OCI-LY7 (cell line): ENCODE measurements around the gene ING2. TPM values are rescaled to one million over a fixed set of nuclear protein-coding genes. Genes with fewer than 3 reads are reported as not detected.

ENCODE experiments used
- BruUV-seq: library from RNA; stranded (reverse); fragments of 400-500 nt; replicated peaks from 2 replicates; lab custom pipeline; 2021; lab: Mats Ljungman, UMichigan
- CTCF ChIA-PET: fragments of 300-600 bp; sonication (Branson Sonifier 250); formaldehyde crosslinking; loops from one replicate; lab custom pipeline; 2022; ENCODE audit warnings: antibody characterized with exemption; ENCODE audit not compliant: unreplicated experiment; lab: Charles Lee
- POLR2A ChIA-PET: fragments of 300-600 bp; sonication (Branson Sonifier 250); formaldehyde crosslinking; loops from one replicate; lab custom pipeline; 2022; ENCODE audit warnings: antibody characterized with exemption; lab: Charles Lee
- DNase-seq: peaks from one replicate; pipeline ENCODE4 v3.0.0-alpha.2; 2015; ENCODE audit warnings: low spot score
- H2AFZ ChIP-seq: fragments of 200-600 bp; sonication (generic), shearing (Covaris generic); 2 replicates; pipeline ENCODE4 v1.6.1; 2014; ENCODE audit warnings: mild to moderate bottlenecking, antibody characterized with exemption, low read length, moderate library complexity
- H3K27ac ChIP-seq: fragments of 200-600 bp; sonication (generic); 2 replicates; pipeline ENCODE4 v1.5.1; 2014; ENCODE audit warnings: mixed run types, low read depth, mild to moderate bottlenecking, moderate library complexity, low read length, inconsistent platforms; ENCODE audit not compliant: poor library complexity, severe bottlenecking
- H3K36me3 ChIP-seq: fragments of 200-600 bp; sonication (generic); 2 replicates; pipeline ENCODE4 v1.6.1; 2014; ENCODE audit warnings: mild to moderate bottlenecking, antibody characterized with exemption, low read length, moderate library complexity, mixed read lengths; ENCODE audit not compliant: insufficient read depth
- H3K4me1 ChIP-seq: fragments of 200-600 bp; sonication (generic); 2 replicates; pipeline ENCODE4 v1.5.1; 2014; ENCODE audit warnings: mild to moderate bottlenecking, low read length; ENCODE audit not compliant: insufficient read depth, poor library complexity, severe bottlenecking
- H3K4me2 ChIP-seq: fragments of 200-600 bp; sonication (generic); 2 replicates; pipeline ENCODE4 v1.6.1; 2014; ENCODE audit warnings: mild to moderate bottlenecking, low read length
- H3K4me3 ChIP-seq: fragments of 200-600 bp; sonication (generic); 2 replicates; pipeline ENCODE4 v1.5.1; 2014; ENCODE audit warnings: mild to moderate bottlenecking, low read depth, low read length; ENCODE audit not compliant: poor library complexity, severe bottlenecking
- H3K79me2 ChIP-seq: fragments of 200-600 bp; sonication (generic); 2 replicates; pipeline ENCODE4 v1.6.1; 2016; ENCODE audit warnings: low read depth, mild to moderate bottlenecking, low read length, moderate library complexity, mixed read lengths; ENCODE audit not compliant: insufficient read depth
- H3K9me2 ChIP-seq: fragments of 200-600 bp; sonication (generic); 2 replicates; pipeline ENCODE4 v1.6.1; 2016; ENCODE audit warnings: mild to moderate bottlenecking, low read length, mixed read lengths; ENCODE audit not compliant: insufficient read depth
- H3K9me3 ChIP-seq: fragments of 200-600 bp; sonication (generic); 2 replicates; pipeline ENCODE4 v1.6.1; 2014; ENCODE audit warnings: mild to moderate bottlenecking, mixed run types, low read length, mixed read lengths
- H4K20me1 ChIP-seq: fragments of 200-600 bp; sonication (generic); 2 replicates; pipeline ENCODE4 v1.6.1; 2014; ENCODE audit warnings: mild to moderate bottlenecking, antibody characterized with exemption, low read length, moderate library complexity, mixed read lengths; ENCODE audit not compliant: insufficient read depth
- EZH2phosphoT487 ChIP-seq: fragments of 200-600 bp; sonication (generic); IDR thresholded peaks from 2 replicates; pipeline ENCODE4 v1.6.1; 2018; ENCODE audit warnings: low read depth, borderline replicate concordance, mild to moderate bottlenecking, mixed run types, antibody characterized with exemption, low read length, moderate library complexity, mixed read lengths
- intact Hi-C: fragments of 100-400 bp; cut with micrococcal nuclease; formaldehyde crosslinking; loops from one replicate; pipeline ENCODE4 v1.10.0; 2022; ENCODE audit not compliant: unreplicated experiment
- total RNA-seq, 2 experiments: library from RNA; depleted of rRNA in 1 of 2; stranded (reverse); fragments of >200 nt in 1 of 2; shearing (Covaris generic) in 1 of 2; gene quantifications; 2 replicates each; pipeline ENCODE4 v1.2.3, GENCODE V29; 2014 to 2022
- TF ChIP-seq, protein P1 (sequence below): fragments of 200-600 bp; sonication (generic); conservative IDR thresholded peaks from 2 replicates; pipeline ENCODE4 v1.5.1; 2014; ENCODE audit warnings: mild to moderate bottlenecking, antibody characterized with exemption, low read length, moderate library complexity, mixed read lengths

The ING2 gene
- total RNA-seq, 2 experiments from 2014 or later: 23.3 to 26.0 TPM

DNA sequence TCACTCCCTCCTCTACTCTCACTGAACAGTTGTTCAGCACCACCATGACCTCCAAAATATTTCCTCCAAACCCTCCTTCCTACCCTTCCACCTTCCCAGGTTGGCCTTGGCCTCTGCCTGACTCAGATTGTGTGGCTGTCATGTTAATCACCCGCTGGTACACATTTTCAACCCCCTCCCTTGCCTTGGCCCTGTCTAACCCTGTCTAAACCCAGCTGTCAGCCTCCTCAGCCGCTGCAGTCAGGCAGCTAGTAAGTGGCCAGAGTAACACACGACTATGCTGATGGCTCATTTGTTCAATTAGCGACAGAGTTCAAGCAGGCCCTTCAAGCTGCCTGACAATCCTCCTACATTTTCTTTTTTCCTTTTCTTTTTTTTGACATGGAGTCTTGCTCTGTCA lies 18.0 kb downstream of the ING2 start:
- no peak overlapping the region for H3K27ac ChIP-seq
- TF ChIP-seq, protein P1, sequence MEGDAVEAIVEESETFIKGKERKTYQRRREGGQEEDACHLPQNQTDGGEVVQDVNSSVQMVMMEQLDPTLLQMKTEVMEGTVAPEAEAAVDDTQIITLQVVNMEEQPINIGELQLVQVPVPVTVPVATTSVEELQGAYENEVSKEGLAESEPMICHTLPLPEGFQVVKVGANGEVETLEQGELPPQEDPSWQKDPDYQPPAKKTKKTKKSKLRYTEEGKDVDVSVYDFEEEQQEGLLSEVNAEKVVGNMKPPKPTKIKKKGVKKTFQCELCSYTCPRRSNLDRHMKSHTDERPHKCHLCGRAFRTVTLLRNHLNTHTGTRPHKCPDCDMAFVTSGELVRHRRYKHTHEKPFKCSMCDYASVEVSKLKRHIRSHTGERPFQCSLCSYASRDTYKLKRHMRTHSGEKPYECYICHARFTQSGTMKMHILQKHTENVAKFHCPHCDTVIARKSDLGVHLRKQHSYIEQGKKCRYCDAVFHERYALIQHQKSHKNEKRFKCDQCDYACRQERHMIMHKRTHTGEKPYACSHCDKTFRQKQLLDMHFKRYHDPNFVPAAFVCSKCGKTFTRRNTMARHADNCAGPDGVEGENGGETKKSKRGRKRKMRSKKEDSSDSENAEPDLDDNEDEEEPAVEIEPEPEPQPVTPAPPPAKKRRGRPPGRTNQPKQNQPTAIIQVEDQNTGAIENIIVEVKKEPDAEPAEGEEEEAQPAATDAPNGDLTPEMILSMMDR: no peak
- TF ChIP-seq EZH2phosphoT487: no peak
- no peaks in the 10 kb centered on the region for H3K79me2 ChIP-seq
- H2AFZ ChIP-seq: no peak overlapping the region
- no peaks in the 10 kb centered on the region for H4K20me1 ChIP-seq
- POLR2A ChIA-PET: no interaction called here
- no peak overlapping the region for H3K4me3 ChIP-seq
- H3K4me2 ChIP-seq: no peak overlapping the region
- no peak for DNase-seq
- no peaks in the 10 kb centered on the region for H3K9me3 ChIP-seq
- H3K36me3 ChIP-seq: no peaks in the 10 kb centered on the region
- CTCF ChIA-PET: no interaction called here
- H3K4me1 ChIP-seq: peaks cover 3% of the 10 kb centered on the region
- no peaks in the 10 kb centered on the region for H3K9me2 ChIP-seq
- intact Hi-C loops: no loop called here
- no TSS peak for BruUV-seq

DNA sequence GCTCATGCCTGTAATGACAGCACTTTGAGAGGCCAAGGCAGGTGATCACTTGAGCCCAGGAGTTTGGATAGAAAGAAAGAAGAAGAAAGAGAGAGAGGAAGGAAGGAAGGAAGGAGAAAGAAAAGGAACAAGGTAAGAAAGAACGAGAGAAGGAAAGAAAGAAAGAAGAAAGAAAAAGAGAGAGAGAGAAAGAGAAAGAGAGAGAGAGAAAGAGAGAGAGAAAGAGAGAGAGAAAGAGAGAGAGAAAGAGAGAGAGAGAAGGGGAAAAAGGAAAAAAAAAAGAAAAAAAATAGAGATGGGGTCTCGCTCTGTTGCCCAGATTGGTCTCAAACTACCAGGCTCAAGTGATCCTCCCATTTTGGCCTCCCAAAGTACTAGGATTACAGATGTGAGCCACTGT lies 22.5 kb downstream of the ING2 start:
- no peaks in the 10 kb centered on the region for H4K20me1 ChIP-seq
- POLR2A ChIA-PET: no interaction called here
- H3K4me3 ChIP-seq: no peak overlapping the region
- CTCF ChIA-PET: no interaction called here
- no peaks in the 10 kb centered on the region for H3K79me2 ChIP-seq
- TF ChIP-seq, protein P1: no peak
- TF ChIP-seq EZH2phosphoT487: no peak
- no peak overlapping the region for H3K4me2 ChIP-seq
- H3K9me3 ChIP-seq: no peaks in the 10 kb centered on the region
- intact Hi-C loops: no loop called here
- no TSS peak for BruUV-seq
- H2AFZ ChIP-seq: no peak overlapping the region
- H3K9me2 ChIP-seq: no peaks in the 10 kb centered on the region
- no peak for DNase-seq
- no peaks in the 10 kb centered on the region for H3K4me1 ChIP-seq
- H3K36me3 ChIP-seq: no peaks in the 10 kb centered on the region
- no peak overlapping the region for H3K27ac ChIP-seq

DNA sequence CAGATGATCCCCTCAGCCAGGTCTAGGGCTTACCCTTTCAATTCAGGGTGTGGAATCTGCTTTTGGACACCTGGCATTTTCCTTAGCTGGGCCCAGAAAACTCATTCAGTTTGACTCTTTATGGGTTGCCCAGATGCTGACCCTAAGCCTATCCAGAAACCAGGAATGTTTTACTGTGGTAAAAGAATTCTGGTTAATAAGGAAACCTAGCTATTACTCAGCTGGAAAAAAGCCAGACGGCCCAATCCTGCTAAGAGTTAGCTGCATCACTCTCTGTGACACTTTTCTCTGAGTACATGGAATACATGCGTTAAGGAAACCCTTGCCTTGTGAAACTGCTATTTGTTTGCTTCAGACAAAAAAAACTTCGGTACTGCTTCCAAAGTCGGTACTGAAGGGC lies 28.0 kb downstream of the ING2 start:
- H3K36me3 ChIP-seq: no peaks in the 10 kb centered on the region
- no peak for DNase-seq
- H2AFZ ChIP-seq: no peak overlapping the region
- H3K79me2 ChIP-seq: no peaks in the 10 kb centered on the region
- H3K4me1 ChIP-seq: no peaks in the 10 kb centered on the region
- no TSS peak for BruUV-seq
- no peaks in the 10 kb centered on the region for H3K9me3 ChIP-seq
- H3K4me2 ChIP-seq: no peak overlapping the region
- no peak overlapping the region for H3K27ac ChIP-seq
- ChIA-PET POLR2A (interaction anchor here (1.4 kb wide), 1 partner anchor 13 kb away, joined by 5 read pairs; no protein-coding TSS in a partner anchor), CTCF (no interaction called here)
- no peaks in the 10 kb centered on the region for H3K9me2 ChIP-seq
- TF ChIP-seq EZH2phosphoT487: no peak
- TF ChIP-seq, protein P1: no peak
- no peak overlapping the region for H3K4me3 ChIP-seq
- H4K20me1 ChIP-seq: no peaks in the 10 kb centered on the region
- intact Hi-C loops: no loop called here
